ENCODE results near the gene SMIM8. TPM values are rescaled to one million over a fixed set of nuclear protein-coding genes. Genes with fewer than 3 reads are reported as not detected.
A peak's percentile ranks its signal among the peaks of the same experiment; 100 is the strongest.

Gene SMIM8
- total RNA-seq, 6 experiments from 2014 or later = 2.8 to 5.9 (median 4.3) TPM

DNA sequence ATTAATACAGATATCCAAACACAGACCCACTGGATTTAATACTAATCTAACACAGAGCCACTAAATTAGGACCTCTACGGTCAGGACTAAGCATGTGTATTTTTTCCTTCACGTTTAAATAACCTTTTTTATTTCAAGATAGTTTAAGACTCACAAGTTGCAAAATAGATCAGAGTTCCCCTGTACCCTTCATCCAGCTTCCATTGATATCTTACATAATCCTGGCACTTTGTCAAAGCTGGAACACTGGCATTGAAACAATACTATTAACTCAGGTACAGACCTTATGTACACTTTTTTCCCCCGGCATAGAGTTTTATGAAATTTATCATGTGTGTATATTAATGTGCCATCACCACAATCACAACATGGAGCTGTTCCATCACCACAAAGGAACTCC is 24.3 kb downstream of the SMIM8 start:
- 26% methylated on average over 3 of the region's 3 CpGs for WGBS (ENCODE audit: insufficient coverage, low coverage, low lambda C conversion rate, missing lambda C conversion rate)
- intact Hi-C loops (cut with DNase I) = no loop called here

GRCh38 chr6:87349896-87350295 is 27.5 kb downstream of the SMIM8 start:
- H3K4me3 ChIP-seq = no peak overlapping the region
- no peak overlapping the region for H3K27ac ChIP-seq
- DNase-seq = no peak
- no peaks in the 10 kb centered on the region for H3K4me1 ChIP-seq
- no peaks in the 10 kb centered on the region for H3K9me3 ChIP-seq
- WGBS (ENCODE audit: insufficient coverage, low coverage, low lambda C conversion rate, missing lambda C conversion rate) = 84% methylated on average over 2 of the region's 2 CpGs
- no peak for ATAC-seq
- H3K36me3 ChIP-seq = no peaks in the 10 kb centered on the region
- no peaks in the 10 kb centered on the region for H3K27me3 ChIP-seq
- no peak for TF ChIP-seq POLR2A (IDR thresholded peaks at IDR 0.05)
- no peak for TF ChIP-seq CTCF (IDR thresholded peaks at IDR 0.05)
- intact Hi-C loops (cut with DNase I) = no loop called here

More for the DNA sequence above, 24.3 kb downstream of the SMIM8 start:
- Histone ChIP-seq H3K9me3 (no peaks in the 10 kb centered on the region), H3K27me3 (no peaks in the 10 kb centered on the region), H3K4me3 (no peak overlapping the region), H3K4me1 (peaks cover 0 to 3% (median 0%) of the 10 kb centered on the region in 4 donors), H3K36me3 (no peaks in the 10 kb centered on the region), H3K27ac (no peak overlapping the region)
- TF ChIP-seq POLR2A (IDR thresholded peaks at IDR 0.05) (no peak), CTCF (IDR thresholded peaks at IDR 0.05) (no peak)
- DNase-seq = no peak
- ATAC-seq = peak; percentile 33 to 75 (median 46)

DNA sequence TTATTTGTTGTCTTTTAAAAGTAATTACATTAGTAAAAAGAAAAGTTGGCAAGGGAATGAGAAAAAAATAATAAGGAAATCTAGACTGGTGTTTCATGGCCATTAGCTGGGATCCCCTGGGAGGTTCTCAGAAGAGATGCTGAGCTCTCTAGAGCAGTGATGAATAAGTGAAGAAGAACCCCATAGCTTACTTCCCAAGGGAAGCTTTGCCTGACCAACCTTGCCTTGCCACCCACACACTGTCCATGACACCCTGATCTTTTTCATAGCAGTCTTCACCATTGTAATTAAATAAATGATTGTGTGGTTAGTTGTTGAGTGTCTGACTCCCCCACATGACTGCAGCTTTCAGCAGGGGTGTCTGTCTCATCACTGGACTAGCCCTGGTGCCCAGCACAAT is 28.1 kb downstream of the SMIM8 start:
- intact Hi-C loops (cut with DNase I) = no loop called here
- Histone ChIP-seq H3K27me3 (no peaks in the 10 kb centered on the region), H3K36me3 (no peaks in the 10 kb centered on the region), H3K27ac (no peak overlapping the region), H3K4me3 (no peak overlapping the region), H3K9me3 (no peaks in the 10 kb centered on the region), H3K4me1 (no peaks in the 10 kb centered on the region)
- no peak for TF ChIP-seq CTCF (IDR thresholded peaks at IDR 0.05)
- no peak for DNase-seq
- no peak for ATAC-seq

- Histone ChIP-seq H3K27ac (no peak overlapping the region), H3K4me1 (no peaks in the 10 kb centered on the region), H3K4me3 (no peak overlapping the region), H3K36me3 (no peaks in the 10 kb centered on the region), H3K27me3 (no peaks in the 10 kb centered on the region), H3K9me3 (no peaks in the 10 kb centered on the region)
- DNase-seq (no peak), ATAC-seq (no peak)
- no peak for TF ChIP-seq POLR2A (IDR thresholded peaks at IDR 0.05)
- no peak for TF ChIP-seq CTCF (IDR thresholded peaks at IDR 0.05)
- intact Hi-C loops (cut with DNase I) = no loop called here
- 80% methylated on average over 1 of the region's 1 CpG for WGBS (ENCODE audit: insufficient coverage, low coverage, low lambda C conversion rate, missing lambda C conversion rate)
Observed at GRCh38 chr6:87351583-87351982, 29.2 kb downstream of the SMIM8 start.

DNA sequence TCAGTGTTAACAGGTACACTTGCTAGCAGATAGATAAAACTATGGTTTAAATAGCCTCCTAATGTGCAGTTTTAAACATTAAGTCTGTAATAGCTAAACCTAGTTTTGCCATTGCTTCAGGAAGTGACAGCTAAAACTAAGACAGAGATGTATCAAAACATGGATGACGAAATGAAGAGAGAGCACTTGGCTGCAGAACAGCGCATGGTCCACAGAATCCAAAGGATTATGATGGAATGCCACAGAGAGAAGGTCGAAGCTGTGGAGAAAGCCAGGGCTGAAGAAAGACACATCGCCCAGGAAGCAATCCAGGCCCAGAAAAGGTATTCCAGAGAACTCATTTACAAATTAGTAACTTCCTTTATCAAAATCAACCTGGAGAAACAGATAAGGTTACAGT is 33.8 kb downstream of the SMIM8 start:
- ATAC-seq = no peak
- Histone ChIP-seq H3K4me3 (no peak overlapping the region), H3K36me3 (no peaks in the 10 kb centered on the region), H3K27ac (no peak overlapping the region), H3K9me3 (no peaks in the 10 kb centered on the region), H3K27me3 (no peaks in the 10 kb centered on the region), H3K4me1 (no peaks in the 10 kb centered on the region)
- intact Hi-C loops (cut with DNase I) = no loop called here
- no peak for DNase-seq
- 88% methylated on average over 4 of the region's 4 CpGs for WGBS (ENCODE audit: insufficient coverage, low coverage, low lambda C conversion rate, missing lambda C conversion rate)
- TF ChIP-seq CTCF (IDR thresholded peaks at IDR 0.05) (no peak), POLR2A (IDR thresholded peaks at IDR 0.05) (no peak)
